ENCODE results near the gene ETV5.

The ETV5 gene

DNA sequence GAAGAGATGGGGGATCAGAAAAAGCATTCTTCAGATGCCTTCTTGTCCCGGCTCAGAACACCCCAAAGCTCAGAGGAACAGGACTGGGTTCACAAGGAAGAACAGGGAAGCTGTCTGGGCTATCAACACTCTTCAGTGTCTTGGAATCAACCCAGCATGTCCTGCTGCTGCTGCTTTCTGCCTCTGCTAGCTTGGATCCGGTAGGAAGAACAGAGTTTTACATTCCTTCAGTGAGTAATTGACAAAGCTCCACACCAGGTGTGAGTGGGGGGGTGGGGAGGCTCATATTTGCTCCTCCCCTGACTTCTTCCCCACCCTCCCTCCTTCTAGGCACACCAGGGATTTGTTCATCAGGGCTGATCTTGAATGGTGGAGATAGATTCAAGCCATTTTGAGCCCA lies 13.1 kb upstream of the ETV5 start:
- no peak for DNase-seq

DNA sequence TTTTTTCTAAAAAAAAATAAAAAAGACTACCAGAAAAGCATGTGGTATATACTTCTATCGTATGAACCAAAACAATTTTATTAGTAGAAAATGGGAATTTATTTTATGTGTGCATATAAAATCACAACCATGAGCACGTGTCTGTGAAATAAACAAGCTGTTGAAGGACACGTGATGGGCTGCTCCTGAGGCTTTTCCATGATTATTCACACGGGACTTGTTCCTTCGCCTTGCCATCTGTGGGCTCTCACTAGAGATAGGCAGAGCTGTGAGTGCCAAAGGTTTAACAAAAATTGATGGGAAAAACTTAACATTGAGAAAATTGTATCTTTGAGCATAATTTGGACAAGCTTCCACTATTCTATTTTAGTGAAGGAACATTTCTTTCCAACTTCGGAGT lies 12.4 kb upstream of the ETV5 start:
- peak; percentile 19 for DNase-seq

DNA sequence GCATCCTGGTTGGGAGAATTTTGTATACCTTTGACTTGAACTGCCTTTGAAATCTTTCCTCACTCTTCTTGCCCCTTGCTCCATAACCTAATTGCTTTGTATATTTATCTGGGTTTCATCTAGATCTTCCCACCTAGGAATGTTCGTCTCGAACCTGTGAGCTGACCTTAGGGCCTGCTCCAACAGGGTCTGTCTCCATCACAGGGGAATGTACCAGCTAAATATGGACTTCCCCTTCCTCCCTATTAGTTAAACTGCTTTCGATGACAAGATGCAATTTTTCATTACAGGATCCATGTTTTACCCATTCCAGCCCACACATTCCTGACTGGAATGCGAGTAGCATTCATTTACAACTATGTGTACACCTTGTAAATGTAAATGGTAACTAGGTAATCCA lies 10.6 kb upstream of the ETV5 start:
- DNase-seq: no peak

DNA sequence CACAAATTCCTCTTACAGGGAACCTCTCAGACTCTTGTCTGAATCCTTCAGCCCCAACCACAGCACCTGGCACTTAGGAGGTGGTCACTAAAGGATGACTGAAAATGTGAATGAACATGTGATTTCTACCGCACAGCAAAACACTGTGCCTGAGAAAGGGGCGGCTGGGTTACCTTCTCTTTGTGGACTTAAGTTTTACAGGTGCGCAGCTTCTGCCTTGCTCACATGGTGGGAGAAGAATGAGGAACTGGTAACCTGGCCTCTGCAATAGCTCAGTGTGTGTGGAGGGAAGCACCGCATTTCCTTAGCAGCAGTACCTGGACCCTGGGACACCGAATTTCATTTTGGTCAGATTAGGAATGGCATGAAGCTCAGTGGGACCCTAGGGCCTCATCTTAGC lies 9.8 kb upstream of the ETV5 start:
- DNase-seq: no peak

DNA sequence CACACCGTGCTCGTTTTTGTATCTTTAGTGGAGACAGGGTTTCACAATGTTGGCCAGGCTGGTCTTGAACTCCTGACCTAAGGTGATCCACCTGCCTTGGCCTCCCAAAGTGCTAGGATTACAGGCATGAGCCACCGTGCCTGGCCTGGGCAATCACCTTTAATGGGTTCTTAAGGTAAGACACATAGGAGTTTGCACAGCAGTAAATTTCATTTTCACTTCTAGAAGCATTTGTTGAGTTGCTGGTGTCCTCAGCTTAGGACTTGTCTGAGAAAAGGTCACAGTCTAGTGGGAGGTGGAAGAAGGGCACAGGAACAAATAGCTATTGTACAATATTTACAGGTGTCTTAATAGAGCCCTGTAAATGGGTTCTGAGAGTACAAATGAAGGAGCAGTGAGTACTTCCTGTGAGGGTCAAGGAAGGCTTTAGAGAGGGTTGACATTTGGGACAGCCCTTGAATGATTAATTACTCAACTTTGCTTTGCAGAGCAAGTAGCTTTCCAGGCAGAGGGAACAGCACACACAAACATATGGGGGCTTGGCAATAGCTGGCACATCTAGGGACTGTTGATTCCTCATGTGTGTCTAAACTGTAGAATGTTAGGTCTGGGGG lies 8.7 kb upstream of the ETV5 start:
- no peak for DNase-seq

DNA sequence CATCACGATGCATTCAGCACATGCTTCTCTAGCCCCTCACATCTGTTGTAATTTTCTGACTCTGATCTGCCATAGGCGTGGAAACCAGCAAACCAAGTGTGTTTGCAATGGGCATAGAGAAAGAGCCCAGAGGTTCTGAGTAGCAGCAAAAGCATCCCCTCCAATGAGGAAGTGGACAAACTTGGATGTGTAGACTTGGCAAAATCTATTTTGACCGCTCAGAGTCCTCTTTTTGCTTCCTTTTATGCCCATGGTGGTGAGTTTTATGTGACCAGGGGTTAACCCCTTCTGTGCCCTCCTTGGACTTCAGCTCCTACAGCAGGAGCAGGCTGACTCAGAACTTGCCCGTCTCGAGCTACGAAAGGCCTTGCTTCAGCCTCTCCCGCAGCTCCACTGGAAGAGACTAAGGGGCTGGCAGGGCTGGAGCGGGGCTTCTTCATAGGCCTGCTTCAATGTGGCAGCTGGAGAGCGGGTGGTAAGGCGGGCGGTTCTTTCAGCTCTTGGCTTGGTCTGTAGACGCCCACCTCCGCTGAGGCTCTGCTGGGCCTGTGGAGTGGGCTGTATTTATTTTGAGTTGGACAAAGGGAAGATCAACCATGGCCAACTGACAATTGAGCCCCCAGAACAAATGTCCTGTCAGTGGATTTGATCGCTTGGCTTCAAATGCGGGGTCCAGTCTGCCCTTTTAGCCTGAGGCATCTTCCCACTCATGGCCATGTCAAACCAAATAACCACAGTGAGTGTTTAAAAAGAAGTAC lies 6.5 kb upstream of the ETV5 start:
- no peak for DNase-seq

DNA sequence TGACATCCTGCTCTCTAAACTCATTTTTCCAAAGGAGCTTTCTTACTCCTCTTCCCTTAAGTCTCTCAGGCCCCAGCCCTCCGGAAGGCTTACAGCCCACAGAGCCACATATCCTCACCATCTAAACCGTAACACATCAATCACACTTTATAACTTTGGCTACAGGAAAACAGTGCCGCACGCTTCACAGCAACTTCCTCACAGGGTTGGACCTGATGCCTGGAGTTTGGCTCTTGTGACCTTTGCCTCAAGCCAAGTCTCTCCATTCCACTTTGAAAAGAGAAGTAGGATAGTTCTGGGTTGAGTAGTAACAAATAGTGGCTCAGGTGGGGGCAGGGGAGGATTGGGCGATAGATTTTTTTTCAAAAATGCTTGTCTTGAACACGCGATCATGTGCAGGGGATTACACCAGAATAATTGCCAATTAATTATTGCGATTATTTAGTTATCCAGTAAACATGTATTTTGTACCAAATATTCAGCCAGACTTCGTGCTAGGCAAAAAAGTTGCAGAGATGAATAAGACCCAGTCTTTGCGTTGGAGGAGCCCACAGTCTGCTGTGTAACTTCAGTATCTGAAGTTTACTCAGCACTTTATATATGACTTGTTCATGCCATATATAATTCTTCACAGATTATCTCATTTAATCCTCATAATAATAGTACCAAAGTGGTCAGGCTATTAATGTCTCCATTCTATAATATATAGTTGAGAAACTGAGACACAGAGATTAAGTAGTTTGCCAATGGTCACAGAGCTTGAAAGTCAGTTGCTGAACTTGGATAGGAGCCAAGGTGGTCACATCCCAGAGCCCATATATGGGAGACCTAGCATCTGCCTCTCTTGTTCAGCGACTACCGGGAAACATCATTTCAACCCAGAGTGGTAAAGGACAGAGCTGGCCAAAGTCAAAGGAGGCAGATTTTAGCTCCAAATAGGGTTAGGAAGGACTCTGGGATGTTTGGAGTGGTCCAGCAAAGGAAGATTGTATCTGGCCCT lies 2.4 kb upstream of the ETV5 start:
- no peak for DNase-seq

DNA sequence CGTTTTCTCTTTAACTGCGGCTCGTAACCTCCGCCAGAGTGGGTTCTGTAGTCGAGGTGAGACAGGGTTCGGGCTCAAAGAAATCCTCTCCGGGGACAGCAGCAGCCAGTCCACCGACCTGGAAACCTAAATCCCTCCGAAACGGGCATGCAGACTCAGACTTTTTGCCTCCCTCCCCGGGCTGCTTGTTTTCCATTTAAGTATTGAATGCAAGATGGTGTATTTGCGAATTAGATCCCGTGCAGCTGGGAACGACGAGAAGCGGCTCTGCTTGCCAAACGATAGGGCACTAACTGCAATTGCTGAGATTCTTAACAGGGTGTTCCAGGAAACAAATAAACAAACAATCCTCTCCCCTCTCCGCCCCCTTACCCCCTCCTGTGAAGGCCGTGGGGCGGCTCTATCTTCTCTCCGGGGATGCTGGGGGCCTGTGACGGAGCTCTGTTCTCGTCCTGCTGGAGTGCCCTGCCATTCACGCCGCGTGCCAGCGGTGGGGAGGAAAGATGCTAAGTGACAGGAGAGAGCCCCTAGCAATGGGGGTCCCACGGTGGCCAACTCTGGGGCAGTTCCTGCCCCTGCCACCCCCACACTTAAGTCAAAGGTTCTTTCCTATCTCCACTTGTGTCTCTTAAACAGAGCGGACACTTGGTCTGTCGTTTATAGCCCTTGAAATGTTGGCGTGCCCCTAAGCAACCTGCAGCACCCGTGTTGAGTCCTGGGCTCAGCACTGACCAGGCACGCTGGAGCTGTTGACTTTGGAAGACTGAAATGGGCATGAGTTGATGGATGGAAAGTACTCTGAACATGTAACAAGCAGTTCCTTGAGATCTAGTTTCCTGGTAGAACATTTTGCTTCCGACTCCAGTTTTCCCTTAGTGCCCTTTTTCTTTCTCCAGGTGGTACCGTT lies 1.3 kb upstream of the ETV5 start:
- DNase-seq: no peak

DNA sequence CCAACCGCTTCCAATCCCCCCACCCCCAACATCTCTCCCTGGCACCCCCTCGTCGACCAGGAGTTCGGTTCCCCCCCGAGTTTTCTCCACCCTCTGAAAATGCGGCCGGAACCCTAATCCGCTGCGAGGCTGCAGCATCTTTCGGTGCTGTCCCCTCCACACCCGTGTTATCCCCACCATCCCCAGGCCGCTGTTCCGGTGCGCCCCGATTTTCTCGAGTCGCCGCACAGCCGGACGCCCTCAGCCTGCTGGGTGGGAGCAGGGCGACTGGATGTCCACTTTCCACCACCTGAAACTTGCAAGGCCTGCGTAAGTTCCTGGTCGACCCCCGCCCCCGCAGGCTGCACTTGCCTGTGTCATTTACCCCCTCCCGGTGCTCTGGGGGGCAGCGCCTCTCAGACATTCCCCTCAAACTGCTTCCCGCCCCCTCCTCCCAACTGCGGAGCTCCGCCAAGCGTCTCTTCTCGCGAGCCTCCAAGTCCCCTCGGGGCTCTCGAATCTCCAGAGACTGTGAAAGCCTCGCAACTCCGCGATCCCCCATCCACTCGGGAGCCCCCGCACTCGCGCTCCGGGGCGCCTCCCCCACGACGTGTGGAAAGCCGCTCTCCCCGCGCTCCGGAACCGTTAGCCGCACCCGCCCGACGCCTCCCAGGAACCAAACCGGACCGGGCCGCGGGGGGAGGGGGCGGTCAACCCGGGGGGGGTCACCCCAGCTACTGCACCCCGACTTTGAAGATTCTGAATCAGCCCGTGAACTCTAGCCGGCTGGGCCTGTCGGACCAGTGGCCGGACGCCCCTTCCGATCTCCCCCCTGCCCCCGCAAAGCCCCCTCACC lies 566 bp downstream of the ETV5 start:
- no peak for DNase-seq

DNA sequence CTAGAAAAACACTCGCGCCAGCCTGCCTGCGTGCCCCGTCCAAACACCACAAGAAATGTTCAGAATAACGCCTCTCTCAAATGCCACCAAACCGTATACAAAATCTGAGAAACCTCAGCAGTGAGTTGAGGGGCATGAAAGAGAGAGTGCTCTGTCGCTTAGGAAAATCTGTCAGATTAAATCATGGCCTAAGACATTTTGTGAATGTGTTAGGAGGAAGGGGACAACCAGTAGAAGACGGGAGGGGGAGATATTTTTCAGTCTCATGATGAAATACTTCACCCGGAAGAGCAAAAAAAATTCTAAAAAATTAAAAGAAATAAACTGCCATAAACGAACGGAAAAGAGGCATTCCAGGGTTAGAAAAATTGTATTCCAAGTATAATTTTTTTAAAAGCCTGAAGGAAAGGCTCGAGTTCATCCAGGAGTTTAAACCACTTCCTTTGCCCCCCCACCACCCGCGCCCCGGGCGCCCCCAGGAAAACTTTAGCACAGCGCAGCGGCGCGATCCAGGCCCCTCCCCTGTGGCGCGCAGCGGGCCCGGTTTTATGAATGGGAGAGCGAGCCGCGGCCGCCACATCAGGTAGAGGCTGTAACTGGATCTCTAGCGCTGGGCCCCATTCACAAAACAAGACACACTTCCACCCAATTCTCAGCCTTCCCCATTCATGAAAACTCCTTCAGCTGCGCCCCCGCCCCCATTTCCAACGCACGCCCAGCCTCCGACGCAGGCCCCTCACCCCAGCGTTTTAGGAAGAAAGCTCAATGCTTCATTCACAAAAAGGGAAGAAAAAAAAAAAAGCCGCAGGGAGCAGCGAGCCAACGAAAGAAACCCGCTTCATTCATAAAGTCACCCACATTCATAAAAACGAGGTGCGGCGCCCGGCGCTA lies 1.4 kb downstream of the ETV5 start:
- DNase-seq: peak; percentile 88

DNA sequence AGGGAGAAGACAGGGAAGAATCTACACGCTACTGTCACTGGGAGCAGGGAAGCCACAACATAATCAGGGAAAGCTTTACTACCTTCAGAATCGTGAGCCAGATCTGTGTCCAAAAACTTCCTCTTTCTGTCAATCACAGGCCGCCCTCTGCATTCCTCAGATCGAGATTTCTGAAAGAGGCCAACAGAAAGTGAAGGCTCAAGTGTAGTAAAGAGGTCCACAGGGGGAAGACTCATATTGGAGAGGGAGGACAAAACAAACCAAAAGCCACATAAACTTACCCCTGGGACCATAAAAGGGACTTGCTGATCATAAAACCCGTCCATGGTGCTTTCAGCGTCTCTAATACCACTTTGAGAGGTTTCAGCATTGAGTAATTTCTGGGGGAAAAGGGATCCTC lies 3.3 kb downstream of the ETV5 start:
- DNase-seq: no peak

DNA sequence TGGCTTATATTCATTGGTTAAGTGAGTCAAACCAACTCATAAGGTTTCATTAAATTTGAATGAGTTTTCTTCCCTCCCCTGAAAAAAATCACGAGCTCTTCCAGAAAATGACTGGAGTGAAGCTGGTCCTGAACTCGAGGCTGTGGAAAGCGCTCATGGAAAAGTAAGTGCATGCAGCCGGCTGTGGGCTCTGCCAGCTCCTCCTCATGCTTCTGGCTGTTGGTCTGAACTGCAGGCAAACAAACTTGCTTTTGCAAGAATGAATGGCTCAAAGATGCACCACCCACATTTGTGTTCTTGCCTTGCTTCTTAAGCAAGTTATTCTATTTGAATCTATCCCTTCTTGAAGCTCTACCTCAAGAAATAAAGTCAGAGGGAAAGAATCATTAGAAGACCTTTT lies 6.2 kb downstream of the ETV5 start:
- no peak for DNase-seq

DNA sequence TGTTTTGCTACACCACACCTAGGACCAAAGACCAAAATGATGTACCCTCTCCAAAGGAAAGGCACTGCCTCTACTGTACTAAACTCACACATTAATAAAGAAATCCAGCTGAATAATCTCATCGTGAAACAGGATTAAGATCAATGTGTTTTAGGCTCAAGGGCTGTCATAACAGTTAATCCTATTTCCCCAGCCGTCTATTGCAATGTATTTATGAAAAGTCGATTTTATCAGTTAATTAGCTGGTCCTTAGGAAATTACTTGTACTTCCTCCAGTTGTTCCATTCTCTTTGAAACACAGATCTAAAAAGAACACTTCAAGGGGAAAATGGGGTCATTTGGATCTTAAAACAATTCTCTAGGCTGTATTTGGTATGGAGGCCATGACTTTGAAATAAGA lies 8.5 kb downstream of the ETV5 start:
- no peak for DNase-seq

DNA sequence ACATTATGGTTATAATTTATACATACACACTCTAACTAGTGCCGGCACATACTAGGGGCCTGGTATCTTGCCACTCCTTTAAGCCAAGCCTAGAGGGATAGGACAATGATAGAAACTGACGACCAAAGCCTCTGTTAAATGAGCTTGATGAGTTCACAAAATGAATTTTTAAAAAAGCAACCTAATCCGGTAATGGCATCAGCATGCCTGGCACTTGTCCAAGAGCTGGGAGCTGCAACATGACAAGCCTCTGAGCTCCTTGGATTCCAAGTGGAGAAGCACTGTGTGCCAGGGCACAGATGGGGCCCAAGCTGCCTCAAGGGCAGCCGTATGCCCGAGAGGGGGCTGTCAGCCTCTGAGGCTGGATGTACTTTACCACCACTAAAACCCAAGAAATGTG lies 9.7 kb downstream of the ETV5 start:
- DNase-seq: peak; percentile 97

DNA sequence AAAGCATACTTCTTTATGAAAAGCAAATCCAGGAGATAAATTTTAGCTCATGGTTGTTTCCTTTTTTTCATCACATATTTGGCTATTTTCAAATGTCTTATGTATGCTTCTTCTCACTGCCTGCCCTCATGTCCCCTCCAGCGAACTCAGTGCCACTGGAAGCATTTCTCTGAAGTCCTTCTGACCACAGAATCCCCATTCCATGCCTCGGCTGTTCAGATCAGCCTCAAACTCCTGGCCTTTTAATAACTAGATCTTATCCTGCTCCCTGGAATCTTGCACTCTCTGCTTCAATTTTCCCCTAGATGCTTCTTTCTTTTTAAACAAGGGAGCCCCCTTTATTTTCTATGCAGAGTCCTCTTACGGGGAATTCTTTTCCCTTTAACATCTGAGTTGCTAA lies 10.1 kb downstream of the ETV5 start:
- no peak for DNase-seq

DNA sequence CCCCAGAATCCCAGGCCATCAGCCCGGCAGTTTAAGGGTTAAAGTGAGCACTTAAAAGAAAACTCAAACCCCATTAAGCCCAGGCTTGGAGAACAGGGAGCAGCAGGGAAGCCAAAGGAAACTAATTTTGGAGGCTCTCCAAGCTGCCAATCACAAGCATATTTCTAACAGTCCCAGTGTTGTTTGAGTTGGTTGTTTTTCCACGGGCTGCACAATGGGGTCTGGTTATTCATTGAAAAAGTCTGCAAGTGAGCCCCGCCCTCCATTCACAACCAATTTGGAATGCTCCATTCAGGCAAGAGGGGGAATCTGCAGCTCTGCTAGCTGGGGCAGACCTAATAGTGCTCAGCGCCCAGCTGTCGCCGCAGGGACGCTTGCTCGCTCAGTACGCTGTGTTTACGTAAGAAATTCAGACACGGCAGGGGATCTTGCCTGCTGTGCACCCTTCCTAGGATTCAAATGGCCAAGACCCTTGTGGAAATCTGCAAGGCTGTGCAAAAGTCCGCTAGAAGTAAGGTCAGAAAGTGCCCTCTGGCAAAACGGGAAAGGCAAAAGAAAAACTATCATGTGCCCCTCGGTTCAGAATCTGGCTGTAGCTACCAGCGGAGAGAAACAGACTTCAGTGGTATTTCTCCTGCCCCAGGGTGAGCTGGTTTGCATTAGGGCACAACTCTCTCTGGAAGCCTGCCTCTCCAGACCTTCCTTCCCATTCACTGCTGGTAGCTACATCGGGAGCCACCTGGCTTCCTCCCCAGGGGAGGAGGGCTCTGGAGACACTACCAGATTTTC lies 11.0 kb downstream of the ETV5 start:
- DNase-seq: peak; percentile 96

DNA sequence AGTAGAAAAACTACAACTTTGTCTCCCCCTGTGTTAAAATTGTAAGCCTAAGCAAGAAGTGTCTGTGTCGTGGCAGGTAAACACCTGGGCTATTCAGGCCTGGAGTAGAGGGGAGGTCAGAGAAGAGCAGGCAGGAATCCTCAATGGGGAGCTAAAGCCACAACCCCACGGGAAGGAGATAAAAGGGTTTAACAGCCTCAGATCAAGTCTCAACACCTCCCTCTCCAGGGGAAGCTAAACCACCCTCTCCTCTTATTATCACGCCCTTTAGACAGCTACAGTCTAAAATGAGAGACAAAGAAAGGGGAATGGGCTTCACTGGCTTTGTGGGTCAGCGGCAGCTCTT lies 11.6 kb downstream of the ETV5 start:
- no peak for DNase-seq

DNA sequence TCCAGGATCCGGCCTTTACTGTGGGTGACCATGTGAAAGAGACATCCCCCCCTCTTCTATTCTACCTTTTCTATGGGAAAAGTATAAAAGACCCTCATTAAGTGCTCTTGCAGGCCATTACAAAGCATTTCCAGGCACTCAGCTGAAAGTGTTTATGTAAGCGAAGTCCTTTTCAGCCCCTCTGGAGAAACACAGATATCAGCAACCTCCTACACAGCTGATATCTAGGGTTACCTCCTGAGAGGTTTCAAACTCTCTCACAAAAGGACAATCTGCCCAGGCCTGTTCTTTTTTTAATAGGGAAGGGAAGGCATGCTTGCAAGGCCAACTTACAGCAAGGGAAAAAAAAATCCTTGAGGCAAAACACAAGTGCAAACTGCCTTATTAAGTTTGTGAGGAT lies 12.6 kb downstream of the ETV5 start:
- DNase-seq: no peak

DNA sequence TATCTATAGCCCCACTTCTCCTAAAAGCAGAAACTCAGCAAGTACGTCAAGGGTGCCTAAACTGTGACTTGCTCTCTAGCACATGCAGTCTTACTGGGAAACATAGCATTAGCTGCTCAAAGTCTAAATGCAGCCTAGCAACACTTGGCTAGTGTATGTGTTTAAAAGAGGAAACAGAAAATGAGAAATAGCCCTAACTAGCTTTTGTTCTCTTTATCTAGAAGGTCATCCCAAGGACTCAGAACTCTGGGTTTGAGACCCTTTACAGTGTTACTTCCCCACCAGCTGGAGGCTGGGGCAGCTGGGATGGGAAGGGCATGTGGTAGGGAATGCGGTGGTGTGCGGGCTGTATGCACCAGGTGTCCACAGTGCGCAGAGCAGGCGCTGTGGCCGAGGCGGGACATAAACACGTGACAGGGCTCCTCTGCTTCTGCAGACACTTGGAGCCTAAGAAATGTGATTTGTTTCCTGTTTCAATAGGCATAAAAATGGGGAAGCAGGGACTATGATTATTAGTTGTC lies 13.3 kb downstream of the ETV5 start:
- no peak for DNase-seq

Measured in DMS 273 treated with DMSO at 0.1 percent for 48 hours (cell line).